DMS 273 (cell line): ENCODE measurements around the gene PPP1CC.
"Not testable (repeated sequence)": the region's sequence is repeated elsewhere in the genome, so short reads cannot be mapped to it uniquely, and the experiment has no call there.

Source experiments
- DNase-seq: peaks from one replicate; lab custom pipeline; 2025; ENCODE audit not compliant: unreplicated experiment; lab: John Stamatoyannopoulos, UW

Gene PPP1CC

DNA sequence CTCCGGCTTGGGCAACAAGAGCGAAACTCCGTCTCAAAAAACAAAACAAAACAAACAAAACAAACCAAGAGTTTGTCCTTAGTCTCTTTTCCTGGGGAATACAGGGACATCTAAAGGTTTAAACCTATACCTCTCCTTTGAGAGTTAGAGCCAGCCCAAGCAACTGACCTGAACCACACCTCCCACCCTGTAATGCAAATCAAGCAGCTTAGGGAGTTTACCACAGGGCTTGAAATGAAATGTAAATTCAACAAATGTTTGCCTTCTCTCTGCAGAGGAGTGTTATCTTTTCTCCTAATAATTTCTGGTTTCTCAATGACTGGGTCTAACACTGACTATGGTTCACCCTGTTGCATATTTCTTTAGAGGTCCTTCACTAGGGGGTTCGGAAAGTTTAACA is 16.7 kb downstream of the PPP1CC start:
- DNase-seq = no peak

DNA sequence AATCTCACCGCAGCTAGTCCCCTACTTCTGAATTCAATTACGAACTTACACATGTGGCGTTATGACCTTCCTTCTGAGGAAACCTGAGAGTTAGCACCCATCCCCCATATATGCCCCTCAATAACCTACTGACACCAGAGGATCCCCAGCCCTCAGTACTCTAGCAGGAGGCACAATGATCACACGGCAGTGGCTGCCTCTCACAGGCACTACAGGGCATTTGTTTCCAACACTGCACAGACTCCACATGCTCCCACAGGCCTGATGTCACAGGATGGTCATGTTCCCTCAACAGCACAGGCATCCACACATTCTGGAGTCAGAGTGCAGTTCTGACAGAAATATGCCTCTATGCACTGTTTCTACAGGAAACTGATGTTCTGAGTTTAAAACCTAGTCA is 17.4 kb downstream of the PPP1CC start:
- DNase-seq = no peak

DNA sequence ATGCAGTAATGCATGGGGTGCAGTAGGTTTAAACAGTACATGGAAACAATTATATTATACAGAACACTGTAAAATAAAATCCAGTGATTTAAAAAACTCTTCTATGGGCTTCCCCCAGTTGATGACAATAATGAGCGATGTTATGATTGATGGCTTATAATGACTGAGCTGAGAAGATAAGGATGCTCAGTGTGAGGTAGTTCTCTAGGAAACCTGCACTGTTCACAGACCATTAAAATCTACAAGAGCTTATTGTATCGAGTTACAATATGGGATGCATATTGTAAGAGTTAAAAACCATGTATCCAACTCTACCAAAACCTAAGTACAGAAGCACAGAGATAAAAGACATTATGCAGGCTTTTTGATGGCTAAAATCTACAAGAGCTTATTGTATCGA is 19.8 kb downstream of the PPP1CC start:
- not testable (repeated sequence) for DNase-seq

DNA sequence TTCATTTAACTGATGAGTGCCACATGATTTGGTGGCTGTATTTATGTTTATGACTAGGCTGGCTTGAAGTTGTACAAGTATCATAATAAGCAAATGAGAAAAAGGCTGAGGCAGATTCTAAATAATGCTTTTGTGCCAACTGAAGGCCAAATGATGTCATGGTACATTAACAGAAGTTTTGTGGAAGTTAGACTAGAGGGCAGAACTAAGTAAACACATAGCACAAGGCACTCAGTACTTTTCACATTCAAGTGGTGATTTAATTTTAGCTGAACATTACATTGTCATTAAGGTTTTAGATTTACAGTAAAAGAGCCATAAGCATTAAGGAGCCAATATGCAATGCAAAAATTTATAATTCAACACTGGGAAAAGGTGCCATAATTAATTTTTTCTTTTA is 21.1 kb downstream of the PPP1CC start:
- no peak for DNase-seq

DNA sequence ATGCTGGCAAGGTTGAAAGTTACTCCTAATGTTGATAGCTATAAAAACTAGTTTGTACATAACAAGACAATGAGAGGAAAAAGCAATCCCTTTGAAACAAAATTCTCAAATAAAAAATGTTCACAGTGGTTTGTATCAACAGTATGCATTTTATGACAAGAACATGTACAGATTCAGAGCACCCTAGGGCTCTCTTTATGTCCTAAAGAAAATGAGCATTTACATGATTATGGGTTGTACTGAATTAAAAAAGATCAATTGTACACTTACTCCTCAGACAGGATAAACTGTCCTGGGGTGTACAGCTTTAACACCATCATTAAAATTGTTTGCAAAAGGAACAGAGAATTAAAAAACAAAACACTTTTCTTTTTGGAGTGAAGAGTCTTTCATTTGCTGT is 22.2 kb downstream of the PPP1CC start:
- DNase-seq = no peak

DNA sequence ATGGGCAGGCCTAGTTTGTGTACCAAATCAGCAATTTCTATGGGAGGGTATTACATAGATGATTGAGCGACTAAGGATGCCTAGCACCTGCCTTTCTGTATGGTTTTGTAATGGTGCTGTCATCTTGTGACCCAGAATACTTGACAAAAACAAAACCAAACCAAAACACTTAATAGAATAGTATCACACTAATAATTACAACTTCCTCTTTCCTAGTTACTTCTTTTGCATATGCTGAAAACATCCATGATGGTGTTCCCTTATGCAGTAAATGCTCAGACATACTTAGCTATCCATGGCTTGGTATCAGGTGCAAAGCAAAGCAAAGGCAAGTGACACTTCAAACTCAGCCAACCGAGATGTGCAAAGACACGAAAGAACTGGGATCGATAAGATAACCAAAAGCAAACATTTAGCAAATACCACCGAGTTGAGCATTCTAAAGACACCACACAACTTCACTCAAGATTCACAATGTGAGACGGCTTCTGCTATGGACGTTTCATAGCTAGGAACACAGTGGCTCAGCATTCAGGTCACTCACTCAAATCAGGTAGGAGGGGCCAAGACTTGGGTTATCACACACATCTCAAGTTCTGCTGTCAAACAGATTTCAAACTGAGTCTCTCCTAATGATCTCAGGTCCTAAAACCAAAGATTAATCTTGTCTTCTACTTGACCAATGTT is 24.3 kb downstream of the PPP1CC start:
- DNase-seq = no peak

DNA sequence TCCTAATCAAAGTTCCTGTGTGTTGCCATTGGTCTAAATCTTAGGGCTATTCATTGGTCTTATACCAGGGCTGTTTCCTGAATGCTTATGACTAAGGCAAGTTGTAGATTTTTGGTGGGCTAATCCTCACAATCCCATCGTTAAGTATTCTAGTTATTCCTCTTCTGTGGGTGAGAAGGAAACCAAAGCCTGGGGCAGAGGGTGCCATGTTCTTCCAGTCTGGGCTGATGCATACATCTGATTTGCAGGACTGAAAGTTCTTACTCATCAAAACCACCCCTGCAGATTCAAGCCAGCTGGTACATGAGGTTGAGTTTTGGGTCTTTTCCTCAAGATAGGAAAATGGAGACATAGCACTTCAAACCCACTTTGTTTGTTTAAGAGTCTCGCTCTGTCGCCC is 25.7 kb downstream of the PPP1CC start:
- no peak for DNase-seq

DNA sequence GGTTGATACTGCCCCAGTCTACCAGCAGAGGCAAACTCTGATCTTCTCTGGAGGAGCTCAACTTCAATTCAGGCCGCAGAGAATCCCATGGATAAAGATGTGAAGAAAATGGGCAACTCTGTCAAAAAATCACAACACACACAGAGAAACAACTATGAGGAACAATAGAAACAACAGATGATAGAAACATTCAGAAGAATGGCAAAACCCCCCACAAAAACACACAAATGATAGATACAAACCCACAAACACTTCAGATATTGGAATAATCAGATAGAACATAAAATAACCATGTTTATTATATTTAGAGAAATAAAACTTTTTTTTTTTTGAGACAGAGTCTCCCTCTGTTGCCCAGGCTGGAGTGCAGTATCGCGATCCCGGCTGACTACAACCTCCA is 33.8 kb downstream of the PPP1CC start:
- DNase-seq = no peak

DNA sequence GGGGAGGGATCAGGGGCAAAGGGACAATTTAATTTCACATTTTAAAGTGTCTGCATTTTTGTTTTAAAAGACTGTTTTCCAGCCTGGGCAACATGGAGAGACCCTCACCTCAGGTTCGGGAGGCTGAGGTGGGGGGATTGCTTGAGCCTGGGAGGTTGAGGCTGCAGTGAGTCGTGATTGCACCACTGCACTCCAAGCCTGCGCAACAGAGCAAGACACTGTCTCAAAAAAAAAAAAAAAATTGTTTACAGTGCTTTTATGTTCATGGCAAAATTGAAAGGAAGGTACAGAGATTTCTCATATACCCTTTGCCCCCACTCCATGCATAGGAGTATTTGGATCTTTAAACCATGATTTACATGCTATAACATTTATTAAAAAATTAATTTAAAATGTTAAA is 37.4 kb downstream of the PPP1CC start:
- no peak for DNase-seq

DNA sequence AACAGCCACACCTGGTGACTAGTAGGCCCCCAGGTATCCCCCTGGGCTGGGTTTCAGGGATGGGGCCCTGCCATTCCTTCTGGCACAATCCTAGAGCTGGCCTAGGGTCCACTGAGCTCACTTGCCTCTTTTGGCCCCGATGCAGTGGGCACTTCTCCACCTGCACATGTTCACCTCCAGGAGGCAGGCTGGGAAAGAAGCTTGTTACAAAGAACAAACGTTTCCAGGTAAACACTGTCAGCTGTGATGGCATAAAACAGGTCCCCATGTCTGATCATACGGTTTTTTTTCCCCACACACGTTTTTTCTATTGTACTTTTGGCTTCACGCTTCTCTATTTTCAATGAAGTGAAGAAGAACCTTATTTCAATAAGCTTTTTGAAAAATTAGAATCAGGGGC is 37.9 kb downstream of the PPP1CC start:
- peak; percentile 22 for DNase-seq

DNA sequence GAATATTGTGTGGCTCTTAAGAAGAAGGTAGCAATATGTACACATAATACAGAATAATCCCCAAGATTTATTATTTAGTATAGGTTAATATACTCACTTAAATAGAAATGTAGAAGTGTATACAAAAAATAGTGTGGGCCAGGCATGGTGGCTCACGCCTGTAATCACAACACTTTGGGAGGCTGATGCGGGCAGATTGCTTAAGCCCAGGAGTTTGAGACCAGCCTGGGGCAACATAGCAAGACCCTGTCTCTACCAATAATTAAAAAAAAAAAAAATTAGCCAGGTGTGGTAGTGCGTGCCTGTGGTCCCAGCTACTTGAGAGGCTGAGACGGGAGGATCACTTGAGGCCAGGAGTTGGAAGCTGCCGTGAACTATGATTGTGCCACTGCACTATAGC is 38.5 kb downstream of the PPP1CC start:
- DNase-seq = no peak

DNA sequence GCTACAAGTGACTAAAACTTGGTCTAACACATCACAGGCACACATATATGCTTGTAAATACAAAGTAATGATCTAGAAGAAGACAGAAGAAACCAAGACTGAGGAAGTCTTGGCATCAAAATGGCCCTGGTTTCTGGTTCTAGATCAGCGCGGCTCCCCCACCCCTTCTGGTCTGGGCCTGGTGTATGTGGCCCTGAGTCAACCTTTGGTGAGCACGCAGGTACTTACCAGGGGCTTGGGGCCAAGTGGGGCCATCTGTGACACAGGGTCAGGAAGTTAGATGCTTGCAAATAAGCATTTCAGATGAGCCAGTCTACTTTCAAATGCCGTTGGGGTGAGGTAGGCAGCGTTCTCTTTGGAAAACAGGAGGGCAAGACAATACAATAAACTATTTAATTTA is 40.6 kb downstream of the PPP1CC start:
- no peak for DNase-seq

DNA sequence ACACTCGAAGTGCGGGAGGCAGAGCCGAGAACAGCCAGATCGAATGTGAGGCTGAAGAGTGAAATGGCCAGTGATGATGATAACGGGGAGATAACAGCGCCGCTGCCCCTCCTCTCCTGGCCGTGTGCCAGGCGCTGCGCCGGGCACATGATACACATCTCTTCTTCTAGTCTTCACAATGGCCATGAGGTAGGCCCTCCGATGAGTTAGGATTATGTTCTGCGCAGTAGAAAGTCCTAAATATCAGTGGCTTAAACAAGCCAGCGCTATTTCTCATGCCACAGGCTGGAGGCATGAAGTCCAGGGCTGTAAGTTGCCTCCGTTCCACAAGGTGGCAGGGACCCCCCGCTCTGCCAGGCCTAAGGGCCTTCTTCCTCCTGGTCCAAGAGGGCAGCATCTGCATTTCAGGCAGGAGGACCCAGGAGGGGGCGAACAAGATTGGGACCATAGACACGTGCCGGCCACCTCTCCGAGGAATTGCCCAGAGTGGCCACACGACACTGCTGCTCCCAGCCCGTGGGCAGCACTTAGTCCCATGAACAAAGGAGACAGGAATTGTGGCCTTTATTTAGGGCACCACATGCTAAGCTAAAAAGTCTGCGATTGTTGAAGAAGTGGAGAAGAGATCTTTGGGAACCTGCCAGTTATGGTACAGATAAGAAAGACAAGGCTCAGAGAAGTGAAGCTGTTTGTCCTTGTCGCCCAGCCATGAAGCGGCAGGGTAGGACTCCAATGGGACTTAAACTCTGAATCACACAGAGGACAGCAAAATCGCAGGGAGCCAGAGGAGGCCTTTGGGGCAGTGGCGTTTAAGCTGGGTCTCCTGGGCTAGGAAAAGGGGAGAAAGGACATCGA is 42.9 kb downstream of the PPP1CC start:
- DNase-seq = peak; percentile 16

DNA sequence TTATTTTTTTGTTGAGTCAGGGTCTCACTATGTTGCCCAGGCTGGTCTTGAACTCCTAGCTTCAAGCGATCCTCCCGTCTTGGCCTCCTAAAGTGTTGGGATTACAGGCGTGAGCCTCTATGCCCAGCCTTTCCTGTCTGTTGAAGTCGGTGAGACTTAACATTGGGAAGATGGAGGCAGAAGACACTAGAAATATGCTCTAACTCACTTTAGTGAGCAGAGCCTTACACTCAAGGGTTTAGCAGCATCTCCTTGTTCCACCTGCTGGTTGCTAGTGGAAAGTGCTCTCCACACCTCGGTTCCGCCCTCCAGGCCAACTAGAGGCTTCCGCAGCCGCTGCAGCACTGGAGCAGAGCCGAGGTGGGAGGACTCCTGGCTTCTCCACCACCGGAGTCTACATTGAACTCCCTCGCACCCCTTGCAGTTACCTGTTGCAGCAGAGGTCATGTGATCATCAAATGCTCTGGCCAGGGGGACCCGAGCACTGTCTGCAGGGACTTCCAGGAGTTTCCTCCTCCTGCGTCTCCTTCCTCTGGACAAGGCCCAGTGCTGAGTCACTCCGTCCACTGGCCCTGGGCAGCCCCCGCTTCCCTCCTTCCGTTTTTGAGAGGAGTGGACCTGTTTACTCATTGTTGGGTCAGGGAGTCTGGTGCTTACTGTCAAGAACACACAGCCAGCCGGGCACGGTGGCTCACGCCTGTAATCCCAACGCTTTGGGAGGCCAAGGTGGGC is 44.4 kb downstream of the PPP1CC start:
- DNase-seq = peak; percentile 87

DNA sequence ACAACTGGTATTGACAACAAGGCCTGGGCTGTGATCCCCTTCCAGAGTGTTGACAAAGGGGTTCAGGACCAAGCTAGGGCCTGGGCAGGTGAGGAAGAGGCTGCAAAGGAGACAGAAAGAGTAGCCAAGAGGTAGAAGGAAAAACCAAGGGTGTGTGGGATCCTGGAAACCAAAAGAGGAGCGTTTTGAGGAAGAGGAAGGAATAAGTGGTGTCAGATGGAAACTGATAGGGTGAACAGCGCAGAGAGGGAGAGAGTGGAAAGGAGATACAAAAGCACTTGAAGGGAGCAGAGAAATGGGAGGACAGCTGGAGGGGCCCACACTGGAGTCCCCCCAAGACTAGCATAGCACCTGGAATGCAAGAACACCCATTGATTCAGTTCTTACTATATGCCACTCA is 45.5 kb downstream of the PPP1CC start:
- DNase-seq = no peak

DNA sequence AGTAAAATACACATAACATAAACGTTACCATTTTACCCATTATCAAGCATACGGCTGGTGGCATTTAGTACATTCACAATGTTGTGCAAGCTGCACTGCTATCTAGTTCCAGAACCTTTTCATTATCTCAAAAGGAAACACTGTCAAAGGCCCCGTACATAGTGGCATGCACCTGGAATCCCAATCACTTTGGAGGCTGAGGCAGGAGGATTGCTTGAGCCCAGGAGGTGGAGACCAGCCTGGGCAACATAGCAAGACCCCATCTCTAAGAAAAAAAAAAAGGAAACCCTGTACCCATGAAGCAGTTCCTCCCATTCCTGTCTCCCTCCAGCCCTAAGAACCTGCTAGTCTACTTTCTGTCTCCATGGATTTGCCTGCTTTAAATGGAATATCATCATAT is 46.4 kb downstream of the PPP1CC start:
- DNase-seq = no peak

DNA sequence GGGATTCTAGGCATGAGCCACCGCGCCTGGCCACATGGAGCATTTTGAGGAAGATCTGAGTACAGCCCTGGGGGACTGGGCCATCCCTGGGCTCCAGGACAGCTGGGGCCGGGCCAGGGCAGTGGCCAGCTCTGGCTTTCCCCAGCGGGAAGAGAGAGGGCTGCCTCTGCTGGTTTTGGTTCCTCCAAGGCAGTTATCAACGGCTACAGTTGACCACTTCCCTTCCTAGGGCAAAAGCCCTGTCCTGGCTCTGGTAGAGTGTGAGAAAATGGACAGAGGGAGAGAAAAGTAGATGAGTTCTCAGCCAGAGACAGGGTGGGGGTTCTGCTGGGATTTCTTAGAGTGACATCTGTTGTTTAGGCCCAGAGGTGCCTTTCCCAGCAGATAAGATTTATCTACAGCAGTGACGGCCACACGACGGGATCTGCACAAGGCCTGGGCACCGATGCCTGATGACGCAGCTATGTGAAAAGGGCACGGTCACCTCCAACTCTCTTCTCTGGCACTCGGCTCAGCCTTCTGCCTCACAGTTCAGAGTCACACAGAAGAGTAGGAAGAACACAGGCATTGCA is 48.3 kb downstream of the PPP1CC start:
- DNase-seq = peak; percentile 19

DNA sequence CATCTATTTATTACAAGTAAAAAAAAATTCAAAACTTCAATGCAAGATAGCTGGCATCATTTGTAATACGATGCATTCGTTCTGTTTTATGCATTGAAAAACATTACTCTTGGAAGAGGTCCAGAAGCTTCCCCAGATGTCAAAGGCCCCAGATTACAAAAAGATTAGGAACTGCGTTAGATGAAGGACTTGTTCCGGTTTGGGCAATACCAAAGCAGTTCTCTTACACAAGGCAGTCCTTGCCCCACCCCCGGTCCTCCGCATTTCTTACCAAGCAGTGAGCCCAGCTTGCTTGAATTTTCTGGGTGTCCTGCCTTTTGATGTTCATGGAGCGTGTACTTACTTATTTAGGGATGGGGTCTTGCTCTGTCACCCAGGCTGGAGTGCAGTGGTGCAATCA is 49.0 kb downstream of the PPP1CC start:
- peak; percentile 31 for DNase-seq

DNA sequence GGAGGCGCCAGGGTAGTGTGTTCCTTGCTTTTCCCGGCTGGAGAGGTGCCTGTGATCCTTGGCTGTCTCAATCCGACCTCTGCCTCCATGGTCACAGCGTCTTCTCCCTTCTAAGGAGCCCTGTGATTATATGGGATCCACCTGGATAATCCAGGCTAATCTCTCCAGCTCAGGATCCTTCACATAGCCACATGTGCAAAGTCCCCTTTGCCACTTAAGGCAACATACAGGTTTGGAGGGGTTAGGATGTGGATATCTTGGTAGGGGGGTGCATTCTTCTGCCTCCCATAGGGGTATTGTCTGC is 52.6 kb downstream of the PPP1CC start:
- no peak for DNase-seq

DNA sequence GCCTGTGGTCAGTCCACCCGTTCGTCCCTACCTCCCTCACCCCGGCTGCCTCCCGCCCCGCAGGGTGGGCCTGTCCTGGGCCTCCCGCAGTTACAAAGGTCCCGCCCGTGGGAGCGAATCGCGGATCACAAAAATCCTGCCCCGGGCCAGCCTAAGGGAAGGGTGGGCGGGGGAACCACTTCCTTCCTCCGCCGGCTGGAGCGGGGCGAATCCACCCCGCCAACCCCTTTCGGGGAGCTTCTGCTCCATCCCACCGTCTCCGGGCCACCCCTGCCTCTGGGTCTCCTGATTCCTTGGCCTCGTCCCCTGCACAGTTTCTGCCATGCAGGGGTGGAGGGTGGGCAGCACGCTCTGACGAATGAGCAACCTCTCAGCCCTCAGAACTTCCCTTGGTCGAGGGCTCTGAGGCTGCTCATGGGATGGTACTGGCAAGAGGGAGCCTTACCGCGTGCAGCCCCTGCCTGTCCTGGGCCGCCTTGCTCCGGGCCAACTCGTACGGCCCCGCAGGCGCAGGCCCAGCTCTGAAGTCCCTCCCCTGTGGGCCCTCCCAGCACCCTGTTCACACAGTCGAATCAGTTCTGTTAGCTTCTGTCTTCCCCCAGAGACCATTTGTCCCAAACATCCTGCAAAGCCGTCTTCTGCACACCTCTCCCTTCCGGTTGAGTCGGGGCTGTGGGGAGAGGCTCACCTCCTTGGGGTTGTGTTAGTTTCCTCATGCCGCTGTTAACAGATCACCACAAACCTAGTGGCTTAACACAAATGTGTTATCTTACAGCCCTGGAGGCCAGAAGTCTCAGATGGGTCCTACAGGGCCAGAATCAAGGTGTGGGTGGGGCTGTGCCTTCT is 53.2 kb downstream of the PPP1CC start:
- DNase-seq = no peak
